GM13976 (cell line): ENCODE data around the gene FRMD8.

Experiments used
- DNase-seq: peaks from one replicate; pipeline ENCODE4 v3.0.0; 2012; ENCODE audit warnings: low spot score
- in situ Hi-C: fragments of 300-500 bp; cut with MboI; formaldehyde crosslinking; loops from one replicate; pipeline ENCODE4 v1.12.0; 2022; ENCODE audit warnings: low sequenced_read_pairs, mixed read lengths, inconsistent platforms; ENCODE audit not compliant: unreplicated experiment
- TF ChIP-seq, protein P1 (sequence below): IDR thresholded peaks from 2 replicates; pipeline ENCODE4 v1.5.1; 2012; ENCODE audit warnings: borderline replicate concordance, mild to moderate bottlenecking; ENCODE audit not compliant: insufficient read depth; ENCODE audit errors: extremely low read depth, missing control alignments, control extremely low read depth

FRMD8 gene, protein sequence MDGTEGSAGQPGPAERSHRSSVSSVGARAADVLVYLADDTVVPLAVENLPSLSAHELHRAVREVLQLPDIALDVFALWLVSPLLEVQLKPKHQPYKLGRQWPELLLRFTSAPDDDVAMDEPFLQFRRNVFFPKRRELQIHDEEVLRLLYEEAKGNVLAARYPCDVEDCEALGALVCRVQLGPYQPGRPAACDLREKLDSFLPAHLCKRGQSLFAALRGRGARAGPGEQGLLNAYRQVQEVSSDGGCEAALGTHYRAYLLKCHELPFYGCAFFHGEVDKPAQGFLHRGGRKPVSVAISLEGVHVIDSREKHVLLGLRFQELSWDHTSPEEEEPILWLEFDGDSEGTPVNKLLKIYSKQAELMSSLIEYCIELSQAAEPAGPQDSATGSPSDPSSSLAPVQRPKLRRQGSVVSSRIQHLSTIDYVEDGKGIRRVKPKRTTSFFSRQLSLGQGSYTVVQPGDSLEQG

DNA sequence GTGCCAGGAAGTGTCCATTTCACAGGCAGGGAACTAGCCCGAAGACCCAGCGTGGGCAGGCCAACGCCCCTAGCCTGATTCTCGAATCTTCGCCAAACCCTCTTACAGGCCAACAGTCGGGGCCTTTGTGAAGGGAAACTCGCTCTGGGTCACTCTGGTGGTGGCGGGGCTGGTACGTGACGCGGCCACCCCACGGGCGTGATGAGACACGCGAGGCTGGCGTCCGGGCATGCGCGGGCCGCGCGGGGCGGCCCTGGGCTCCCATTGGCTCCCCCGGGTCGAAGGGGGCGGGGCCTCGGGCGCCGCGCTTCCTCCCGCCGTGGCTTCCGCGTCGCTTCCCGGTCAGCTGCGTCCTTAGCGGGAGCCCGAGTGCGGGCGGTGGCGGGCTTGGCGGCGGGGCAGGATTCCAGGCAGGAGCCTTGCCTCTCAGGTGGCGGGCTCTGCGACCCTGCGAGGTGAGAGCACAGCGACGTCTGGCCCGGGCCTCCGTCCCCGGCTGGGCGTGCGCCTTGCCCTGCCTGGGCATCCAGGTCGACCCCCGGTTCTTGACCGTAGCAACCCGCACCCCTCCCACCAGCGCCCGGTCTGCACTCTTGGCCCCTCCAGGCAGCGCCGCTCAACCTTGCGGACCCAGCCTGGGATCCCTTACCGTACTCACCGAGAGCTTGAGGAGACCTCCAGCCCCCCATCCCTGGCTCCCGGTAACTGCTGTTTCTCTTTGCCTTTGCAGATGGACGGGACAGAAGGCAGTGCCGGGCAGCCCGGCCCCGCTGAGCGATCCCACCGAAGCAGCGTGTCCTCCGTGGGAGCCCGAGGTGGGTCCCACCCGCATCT is at the start of gene FRMD8:
Gene FRMD8 (plus strand): TSS at position 331 of the 834 bp plus-strand sequence. CDS start 400 bp downstream, at position 731.
- in situ Hi-C loops, result no loop called here
- TF ChIP-seq, protein P1, sequence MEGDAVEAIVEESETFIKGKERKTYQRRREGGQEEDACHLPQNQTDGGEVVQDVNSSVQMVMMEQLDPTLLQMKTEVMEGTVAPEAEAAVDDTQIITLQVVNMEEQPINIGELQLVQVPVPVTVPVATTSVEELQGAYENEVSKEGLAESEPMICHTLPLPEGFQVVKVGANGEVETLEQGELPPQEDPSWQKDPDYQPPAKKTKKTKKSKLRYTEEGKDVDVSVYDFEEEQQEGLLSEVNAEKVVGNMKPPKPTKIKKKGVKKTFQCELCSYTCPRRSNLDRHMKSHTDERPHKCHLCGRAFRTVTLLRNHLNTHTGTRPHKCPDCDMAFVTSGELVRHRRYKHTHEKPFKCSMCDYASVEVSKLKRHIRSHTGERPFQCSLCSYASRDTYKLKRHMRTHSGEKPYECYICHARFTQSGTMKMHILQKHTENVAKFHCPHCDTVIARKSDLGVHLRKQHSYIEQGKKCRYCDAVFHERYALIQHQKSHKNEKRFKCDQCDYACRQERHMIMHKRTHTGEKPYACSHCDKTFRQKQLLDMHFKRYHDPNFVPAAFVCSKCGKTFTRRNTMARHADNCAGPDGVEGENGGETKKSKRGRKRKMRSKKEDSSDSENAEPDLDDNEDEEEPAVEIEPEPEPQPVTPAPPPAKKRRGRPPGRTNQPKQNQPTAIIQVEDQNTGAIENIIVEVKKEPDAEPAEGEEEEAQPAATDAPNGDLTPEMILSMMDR, result no peak
- peak; percentile 96 for DNase-seq

- TF ChIP-seq, protein P1, result no peak
- in situ Hi-C loops, result no loop called here
- DNase-seq, result no peak
Observed at GRCh38 chr11:65338676-65339075, 47.8 kb upstream of the FRMD8 start.

- DNase-seq, result no peak
- in situ Hi-C loops, result no loop called here
- TF ChIP-seq, protein P1, result no peak
Observed at GRCh38 chr11:65340226-65340625, 46.2 kb upstream of the FRMD8 start.

- in situ Hi-C loops, result no loop called here
- TF ChIP-seq, protein P1, result no peak
- no peak for DNase-seq
Observed at GRCh38 chr11:65341856-65342255, 44.6 kb upstream of the FRMD8 start.

- in situ Hi-C loops, result no loop called here
- TF ChIP-seq, protein P1, result no peak
- DNase-seq, result no peak
Observed at GRCh38 chr11:65351511-65351910, 34.9 kb upstream of the FRMD8 start.

GRCh38 chr11:65352783-65353182 is 33.7 kb upstream of the FRMD8 start:
- no peak for DNase-seq
- TF ChIP-seq, protein P1, result no peak
- in situ Hi-C loops, result no loop called here
